Measurements from ENCODE around the gene CCNB1IP1. TPM values are rescaled to one million over a fixed set of nuclear protein-coding genes. Genes with fewer than 3 reads are reported as not detected.

Gene CCNB1IP1
- total RNA-seq, 4 donors from 2014 or later, result 21.5 to 52.0 (median 28.4) TPM

DNA sequence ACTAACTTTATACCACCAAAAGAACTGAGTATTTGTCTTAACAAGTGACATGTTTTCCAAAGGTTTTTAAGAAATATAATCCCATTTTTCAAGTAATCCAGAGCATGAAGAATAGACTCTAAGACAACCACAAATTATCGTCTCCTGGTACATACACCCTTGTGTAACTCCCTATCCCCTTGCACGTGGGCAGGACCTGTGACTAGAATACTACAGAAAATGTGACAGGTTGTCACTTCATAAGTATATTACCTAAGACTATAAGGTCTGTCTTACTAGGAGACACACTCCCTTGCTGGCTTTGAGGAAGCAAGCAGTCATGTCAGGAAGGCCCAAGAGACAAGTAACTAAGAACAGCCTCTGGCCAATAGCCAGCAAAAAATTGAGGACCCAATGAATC is 19.1 kb downstream of the CCNB1IP1 start:
- no peaks in the 10 kb centered on the region for H3K27me3 ChIP-seq
- H3K36me3 ChIP-seq, result peaks cover 0 to 72% (median 0%) of the 10 kb centered on the region in 3 donors
- TF ChIP-seq, protein P1, sequence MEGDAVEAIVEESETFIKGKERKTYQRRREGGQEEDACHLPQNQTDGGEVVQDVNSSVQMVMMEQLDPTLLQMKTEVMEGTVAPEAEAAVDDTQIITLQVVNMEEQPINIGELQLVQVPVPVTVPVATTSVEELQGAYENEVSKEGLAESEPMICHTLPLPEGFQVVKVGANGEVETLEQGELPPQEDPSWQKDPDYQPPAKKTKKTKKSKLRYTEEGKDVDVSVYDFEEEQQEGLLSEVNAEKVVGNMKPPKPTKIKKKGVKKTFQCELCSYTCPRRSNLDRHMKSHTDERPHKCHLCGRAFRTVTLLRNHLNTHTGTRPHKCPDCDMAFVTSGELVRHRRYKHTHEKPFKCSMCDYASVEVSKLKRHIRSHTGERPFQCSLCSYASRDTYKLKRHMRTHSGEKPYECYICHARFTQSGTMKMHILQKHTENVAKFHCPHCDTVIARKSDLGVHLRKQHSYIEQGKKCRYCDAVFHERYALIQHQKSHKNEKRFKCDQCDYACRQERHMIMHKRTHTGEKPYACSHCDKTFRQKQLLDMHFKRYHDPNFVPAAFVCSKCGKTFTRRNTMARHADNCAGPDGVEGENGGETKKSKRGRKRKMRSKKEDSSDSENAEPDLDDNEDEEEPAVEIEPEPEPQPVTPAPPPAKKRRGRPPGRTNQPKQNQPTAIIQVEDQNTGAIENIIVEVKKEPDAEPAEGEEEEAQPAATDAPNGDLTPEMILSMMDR (IDR thresholded peaks at IDR 0.05), result no peak
- no peak for TF ChIP-seq POLR2A (IDR thresholded peaks at IDR 0.05)
- no peaks in the 10 kb centered on the region for H3K4me1 ChIP-seq
- no peak overlapping the region for H3K4me3 ChIP-seq
- DNase-seq, result no peak
- no peak overlapping the region for H3K27ac ChIP-seq
- no peaks in the 10 kb centered on the region for H3K9me3 ChIP-seq

DNA sequence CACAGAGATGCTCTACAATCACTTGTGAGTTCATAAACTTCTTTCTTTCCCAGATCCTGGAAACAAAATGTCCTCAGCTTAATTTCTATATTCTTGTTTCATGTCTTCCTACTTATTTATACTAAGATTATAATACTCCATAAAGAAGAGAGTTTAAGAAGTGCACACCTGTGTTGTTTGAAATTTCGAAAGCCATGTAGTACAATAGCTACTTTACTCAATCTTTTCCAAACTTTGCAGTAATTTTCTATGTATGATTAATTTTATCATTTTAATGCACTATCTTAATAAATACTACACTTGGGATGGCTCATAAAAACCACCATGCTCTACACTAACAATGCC is 27.0 kb downstream of the CCNB1IP1 start:
- DNase-seq, result no peak
- TF ChIP-seq, protein P1 (IDR thresholded peaks at IDR 0.05), result no peak
- TF ChIP-seq POLR2A (IDR thresholded peaks at IDR 0.05), result no peak
- peak overlapping the region; percentile 42 to 82 (median 70) for H3K4me3 ChIP-seq

DNA sequence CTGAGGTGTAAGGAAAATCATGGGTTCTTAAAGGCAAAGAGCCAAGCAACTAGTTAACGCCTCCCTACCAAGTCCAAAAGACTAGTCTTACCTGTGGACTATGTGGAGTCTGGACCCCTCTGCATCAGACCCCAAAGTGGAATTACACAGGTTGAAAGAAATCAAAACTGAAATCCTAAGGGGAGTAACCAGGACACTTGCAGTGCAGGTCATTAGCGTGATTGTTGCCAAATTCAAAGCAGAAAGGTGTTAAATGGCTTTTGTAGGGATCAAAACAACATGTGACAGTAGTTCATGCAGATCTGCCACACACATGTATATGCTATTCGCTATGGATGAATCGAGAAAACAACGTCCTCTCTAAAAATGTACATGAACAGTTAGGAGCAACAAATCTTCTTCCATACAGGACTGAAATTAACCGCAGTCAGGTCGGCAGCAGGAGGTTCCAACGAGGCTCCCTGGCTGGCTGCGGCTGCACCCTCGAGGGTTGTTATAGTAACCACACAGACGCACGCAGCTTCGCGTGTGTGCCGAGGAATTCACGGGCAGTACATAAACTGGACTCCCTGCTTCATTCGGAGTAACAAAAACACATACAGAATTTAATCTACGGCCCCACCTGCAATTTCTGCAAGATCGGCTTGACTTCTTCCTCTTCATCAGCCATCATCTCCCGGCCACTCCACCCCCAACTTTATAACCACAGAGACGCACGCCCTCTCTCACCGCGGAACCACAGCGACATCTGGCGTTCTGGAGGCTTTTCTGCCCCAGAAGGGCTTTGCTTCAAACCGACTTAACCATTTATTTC is 27.6 kb downstream of the CCNB1IP1 start, which contains the start of gene TTC5:
TTC5 (minus strand) TSS at position 687 of the 814 bp plus-strand sequence; CDS start at position 673, 14 bp downstream.
- DNase-seq, result peak; percentile 81 to 93 (median 88)
- no peaks in the 10 kb centered on the region for H3K9me3 ChIP-seq
- no peaks in the 10 kb centered on the region for H3K27me3 ChIP-seq
- peaks cover 0 to 11% (median 0%) of the 10 kb centered on the region in 3 donors for H3K36me3 ChIP-seq
- peak within 1 kb of the TSS in 2 of 4 donors; percentile 36 to 66 for H3K27ac ChIP-seq
- H3K4me1 ChIP-seq, result peaks cover 0 to 6% (median 4%) of the 10 kb centered on the region in 4 donors
- TF ChIP-seq, protein P1 (IDR thresholded peaks at IDR 0.05), result peak; percentile 56 to 94 (median 78)
- TF ChIP-seq POLR2A (IDR thresholded peaks at IDR 0.05), result no peak
- H3K4me3 ChIP-seq, result peak within 1 kb of the TSS; percentile 42 to 82 (median 70)

More for the DNA sequence above, 27.0 kb downstream of the CCNB1IP1 start:
- Histone ChIP-seq H3K9me3 (no peaks in the 10 kb centered on the region), H3K4me1 (peaks cover 0 to 6% (median 4%) of the 10 kb centered on the region in 4 donors), H3K36me3 (peaks cover 0 to 5% (median 0%) of the 10 kb centered on the region in 3 donors), H3K27ac (no peak overlapping the region), H3K27me3 (no peaks in the 10 kb centered on the region)

DNA sequence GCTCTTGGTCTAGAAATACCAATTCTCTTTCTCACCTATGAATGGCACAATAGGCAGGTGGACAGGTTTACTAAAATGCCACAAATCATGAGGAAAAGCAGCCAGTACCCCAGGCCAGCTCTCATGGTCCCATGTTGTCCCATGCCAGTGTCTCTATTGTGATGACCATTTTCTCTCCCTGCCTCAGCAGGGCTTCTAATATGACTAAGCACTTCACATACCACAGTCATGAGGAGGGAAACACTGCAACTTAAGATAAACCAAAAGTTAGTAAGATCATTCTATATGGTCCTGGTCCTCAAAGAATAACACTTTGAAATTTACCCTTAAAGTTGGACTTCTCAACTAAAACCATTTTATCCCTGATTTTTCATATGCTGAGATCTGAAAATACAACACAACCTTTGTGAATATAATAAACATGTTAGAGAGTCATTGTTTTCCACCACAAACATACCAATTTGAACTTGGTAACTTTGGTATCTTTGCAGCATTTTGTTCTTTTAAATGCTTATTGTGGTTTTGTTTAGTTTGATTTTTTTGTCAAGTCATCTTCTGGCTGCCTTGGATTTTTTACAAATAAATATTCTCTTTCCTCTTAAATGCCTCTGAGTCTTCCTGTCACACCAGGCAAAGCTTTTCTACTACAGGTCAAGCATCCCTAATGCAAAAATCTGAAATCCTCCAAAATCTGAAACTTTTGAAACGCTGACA is 30.9 kb downstream of the CCNB1IP1 start:
- Histone ChIP-seq H3K27me3 (no peaks in the 10 kb centered on the region), H3K27ac (no peak overlapping the region), H3K4me1 (peaks cover 0 to 6% (median 4%) of the 10 kb centered on the region in 4 donors), H3K36me3 (peaks cover 0 to 44% (median 0%) of the 10 kb centered on the region in 3 donors), H3K4me3 (no peak overlapping the region), H3K9me3 (no peaks in the 10 kb centered on the region)
- no peak for DNase-seq
- TF ChIP-seq, protein P1 (IDR thresholded peaks at IDR 0.05), result no peak
- no peak for TF ChIP-seq POLR2A (IDR thresholded peaks at IDR 0.05)

DNA sequence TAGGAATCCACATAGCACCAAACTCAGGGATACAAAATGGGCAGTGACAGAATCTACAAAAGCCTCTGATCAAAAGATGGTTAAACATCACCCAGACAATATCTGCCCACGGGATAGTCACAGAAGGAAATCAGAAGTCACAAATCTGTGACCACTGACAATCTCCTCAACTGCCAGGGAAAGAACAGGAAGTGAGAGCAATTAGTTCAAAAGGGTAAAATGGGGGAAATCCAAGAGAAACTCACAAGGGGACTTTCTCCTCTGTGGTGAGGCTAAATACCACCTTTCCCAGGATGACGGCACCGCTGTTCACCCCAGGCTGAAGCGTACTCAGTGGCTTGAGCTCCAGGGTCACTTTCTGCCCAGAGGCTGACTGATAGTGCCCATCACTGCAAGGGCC is 38.0 kb downstream of the CCNB1IP1 start:
- no peak for DNase-seq
- TF ChIP-seq, protein P1 (IDR thresholded peaks at IDR 0.05), result no peak
- TF ChIP-seq POLR2A (IDR thresholded peaks at IDR 0.05), result no peak
- Histone ChIP-seq H3K4me1 (no peaks in the 10 kb centered on the region), H3K4me3 (no peak overlapping the region), H3K36me3 (peaks cover 0 to 93% (median 0%) of the 10 kb centered on the region in 3 donors), H3K9me3 (no peaks in the 10 kb centered on the region), H3K27ac (no peak overlapping the region), H3K27me3 (no peaks in the 10 kb centered on the region)

All from Peyer's patch (tissue), 4 donors.